ENCODE results near the gene ARPC5L.
A peak's percentile ranks its signal among the peaks of the same experiment; 100 is the strongest.

ARPC5L gene

DNA sequence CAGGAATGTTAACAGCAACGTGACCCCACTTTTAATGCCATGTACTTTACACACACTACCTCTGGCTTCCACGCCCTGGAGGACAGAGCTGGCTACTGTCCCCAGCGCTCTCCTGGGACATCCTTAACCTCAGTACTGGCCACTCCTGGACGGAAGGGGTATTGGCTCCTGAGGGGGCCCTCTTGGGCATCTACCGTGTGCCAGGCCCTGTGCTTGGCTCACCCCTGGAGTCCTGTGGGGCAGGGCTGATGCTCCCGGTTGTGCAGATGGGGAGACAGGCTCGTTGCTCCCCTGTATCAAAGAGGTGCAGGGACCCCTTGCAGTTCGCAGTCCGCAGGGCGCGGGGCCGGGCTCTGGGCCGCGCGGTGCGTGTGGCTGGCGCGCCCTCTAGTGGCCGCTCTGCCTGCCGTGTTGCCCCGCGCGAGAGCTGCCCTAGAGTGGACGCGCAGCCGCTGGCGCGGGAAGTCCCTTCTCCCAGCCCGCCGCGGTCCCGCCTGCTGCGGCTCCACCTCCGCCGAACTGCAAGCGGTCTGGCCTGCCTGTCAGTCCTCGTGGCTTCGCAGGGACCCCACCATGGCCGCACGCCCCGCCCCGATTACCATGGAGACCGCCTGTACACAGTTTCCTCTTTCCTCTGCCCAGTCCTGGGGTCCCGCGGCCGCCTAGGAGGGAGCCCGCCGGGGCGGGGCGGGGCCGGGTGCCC is 8.9 kb upstream of the ARPC5L start, which contains the start of gene WDR38:
Gene WDR38, plus strand, starts transcription at position 632 of the 703 bp plus-strand sequence. CDS start 72 bp downstream, outside the sequence.
- DNase-seq (ENCODE audit: low read depth) = no peak
- TF ChIP-seq, protein P1, sequence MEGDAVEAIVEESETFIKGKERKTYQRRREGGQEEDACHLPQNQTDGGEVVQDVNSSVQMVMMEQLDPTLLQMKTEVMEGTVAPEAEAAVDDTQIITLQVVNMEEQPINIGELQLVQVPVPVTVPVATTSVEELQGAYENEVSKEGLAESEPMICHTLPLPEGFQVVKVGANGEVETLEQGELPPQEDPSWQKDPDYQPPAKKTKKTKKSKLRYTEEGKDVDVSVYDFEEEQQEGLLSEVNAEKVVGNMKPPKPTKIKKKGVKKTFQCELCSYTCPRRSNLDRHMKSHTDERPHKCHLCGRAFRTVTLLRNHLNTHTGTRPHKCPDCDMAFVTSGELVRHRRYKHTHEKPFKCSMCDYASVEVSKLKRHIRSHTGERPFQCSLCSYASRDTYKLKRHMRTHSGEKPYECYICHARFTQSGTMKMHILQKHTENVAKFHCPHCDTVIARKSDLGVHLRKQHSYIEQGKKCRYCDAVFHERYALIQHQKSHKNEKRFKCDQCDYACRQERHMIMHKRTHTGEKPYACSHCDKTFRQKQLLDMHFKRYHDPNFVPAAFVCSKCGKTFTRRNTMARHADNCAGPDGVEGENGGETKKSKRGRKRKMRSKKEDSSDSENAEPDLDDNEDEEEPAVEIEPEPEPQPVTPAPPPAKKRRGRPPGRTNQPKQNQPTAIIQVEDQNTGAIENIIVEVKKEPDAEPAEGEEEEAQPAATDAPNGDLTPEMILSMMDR (IDR thresholded peaks at IDR 0.05; ENCODE audit: low read depth, low read length, missing control alignments) = peak; percentile 82
- in situ Hi-C loops (cut with HindIII; ENCODE audit: low sequenced_read_pairs) = loop anchor here (5.0 kb wide), 1 partner anchor 81 kb away; the partner anchor contains the start of gene NR6A1

DNA sequence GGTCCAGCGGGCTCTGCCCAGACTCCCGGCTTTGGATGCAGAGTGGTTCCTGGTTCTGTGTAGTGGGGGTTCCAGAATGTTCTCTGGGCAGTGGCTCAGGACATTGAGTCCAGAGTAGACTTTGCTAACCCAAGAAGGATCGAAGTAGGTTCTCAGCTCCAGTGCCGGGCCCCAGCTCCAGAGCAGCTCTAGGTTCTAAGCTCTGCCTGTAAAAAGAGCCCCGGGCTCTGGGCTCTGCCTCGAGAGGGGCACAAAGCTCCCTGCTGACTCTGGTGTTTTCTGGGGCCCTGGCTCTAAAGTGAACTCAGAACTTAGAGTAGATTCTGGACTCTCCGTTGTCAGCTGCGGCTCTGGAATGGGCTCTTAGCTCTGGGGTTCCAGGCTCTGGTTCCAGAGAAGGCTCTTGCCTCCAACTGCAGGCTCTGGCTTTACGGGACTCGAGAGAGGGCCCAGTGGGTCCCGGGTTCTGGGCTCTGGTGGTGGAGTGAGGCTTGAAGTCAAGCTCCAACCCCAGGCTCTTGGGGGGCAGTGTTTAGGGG is 8.3 kb upstream of the ARPC5L start:
- no peak for DNase-seq (ENCODE audit: low read depth)
- in situ Hi-C loops (cut with HindIII; ENCODE audit: low sequenced_read_pairs) = loop anchor here (5.0 kb wide), 1 partner anchor 81 kb away; the partner anchor contains the start of gene NR6A1
- TF ChIP-seq, protein P1 (IDR thresholded peaks at IDR 0.05; ENCODE audit: low read depth, low read length, missing control alignments) = no peak
- peak overlapping the region; percentile 42 for H3K4me3 ChIP-seq (ENCODE audit: low read depth, low read length)

More for the DNA sequence above, 8.9 kb upstream of the ARPC5L start, which contains the start of gene WDR38:
- peak within 1 kb of the TSS; percentile 42 for H3K4me3 ChIP-seq (ENCODE audit: low read depth, low read length)

DNA sequence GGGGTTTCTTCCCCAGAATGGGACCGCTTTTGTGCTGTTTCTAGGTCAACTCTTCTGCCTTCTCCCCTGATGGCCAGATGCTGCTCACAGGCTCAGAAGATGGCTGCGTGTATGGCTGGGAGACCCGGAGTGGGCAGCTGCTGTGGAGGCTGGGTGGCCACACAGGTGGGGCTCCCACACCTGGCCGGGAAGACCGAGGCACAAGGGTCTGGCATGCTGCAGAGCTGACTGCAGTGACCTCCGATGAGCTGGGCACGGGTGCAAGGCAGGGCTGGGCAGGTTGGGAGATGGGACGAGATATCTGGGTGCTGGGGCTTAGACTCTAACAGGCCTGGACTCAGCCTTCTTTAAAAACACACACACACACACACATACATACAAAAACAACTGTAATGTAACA is 7.8 kb upstream of the ARPC5L start:
- H3K4me3 ChIP-seq (ENCODE audit: low read depth, low read length) = no peak overlapping the region
- TF ChIP-seq, protein P1 (IDR thresholded peaks at IDR 0.05; ENCODE audit: low read depth, low read length, missing control alignments) = no peak
- no peak for DNase-seq (ENCODE audit: low read depth)
- in situ Hi-C loops (cut with HindIII; ENCODE audit: low sequenced_read_pairs) = loop anchor here (5.0 kb wide), 1 partner anchor 82 kb away; the partner anchor contains the start of gene NR6A1

DNA sequence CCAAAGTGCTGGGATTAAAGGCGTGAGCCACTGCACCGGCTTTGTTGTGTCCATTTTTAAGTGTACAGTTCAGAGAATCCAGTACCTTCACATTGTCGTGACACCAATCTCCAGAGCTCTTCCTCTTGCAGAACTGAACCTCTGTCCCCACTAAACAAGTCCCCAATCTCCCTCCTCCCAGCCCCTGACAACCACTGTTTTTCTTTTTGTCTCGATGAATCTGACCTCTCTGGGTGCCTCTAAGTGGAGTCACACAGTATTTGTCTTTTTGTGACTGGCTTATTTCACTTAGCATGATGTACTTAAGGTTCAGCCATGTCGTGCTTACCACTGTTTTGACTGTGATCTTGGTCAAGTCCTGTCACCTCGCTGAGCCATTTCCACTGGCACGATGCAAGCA is 7.1 kb upstream of the ARPC5L start:
- in situ Hi-C loops (cut with HindIII; ENCODE audit: low sequenced_read_pairs) = loop anchor here (5.0 kb wide), 1 partner anchor 83 kb away; the partner anchor contains the start of gene NR6A1

DNA sequence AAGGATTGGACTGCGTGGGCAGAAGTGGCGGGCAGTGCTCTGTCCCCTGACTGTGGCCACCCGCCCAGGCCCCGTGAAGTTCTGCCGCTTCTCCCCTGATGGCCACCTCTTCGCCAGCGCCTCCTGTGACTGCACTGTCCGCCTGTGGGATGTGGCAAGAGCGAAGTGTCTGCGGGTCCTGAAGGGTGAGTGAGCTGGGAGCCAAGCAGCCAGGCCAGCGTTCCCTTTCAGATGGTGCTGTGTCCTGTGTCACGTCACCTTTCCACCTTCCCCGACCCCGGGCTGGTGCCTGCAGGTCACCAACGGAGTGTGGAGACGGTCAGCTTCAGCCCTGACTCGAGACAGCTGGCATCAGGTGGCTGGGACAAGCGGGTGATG is 6.4 kb upstream of the ARPC5L start:
- H3K4me3 ChIP-seq (ENCODE audit: low read depth, low read length) = no peak overlapping the region
- no peak for DNase-seq (ENCODE audit: low read depth)
- in situ Hi-C loops (cut with HindIII; ENCODE audit: low sequenced_read_pairs) = no loop called here
- TF ChIP-seq, protein P1 (IDR thresholded peaks at IDR 0.05; ENCODE audit: low read depth, low read length, missing control alignments) = no peak

More for the DNA sequence above, 7.1 kb upstream of the ARPC5L start:
- H3K4me3 ChIP-seq (ENCODE audit: low read depth, low read length) = no peak overlapping the region
- DNase-seq (ENCODE audit: low read depth) = no peak
- TF ChIP-seq, protein P1 (IDR thresholded peaks at IDR 0.05; ENCODE audit: low read depth, low read length, missing control alignments) = no peak

DNA sequence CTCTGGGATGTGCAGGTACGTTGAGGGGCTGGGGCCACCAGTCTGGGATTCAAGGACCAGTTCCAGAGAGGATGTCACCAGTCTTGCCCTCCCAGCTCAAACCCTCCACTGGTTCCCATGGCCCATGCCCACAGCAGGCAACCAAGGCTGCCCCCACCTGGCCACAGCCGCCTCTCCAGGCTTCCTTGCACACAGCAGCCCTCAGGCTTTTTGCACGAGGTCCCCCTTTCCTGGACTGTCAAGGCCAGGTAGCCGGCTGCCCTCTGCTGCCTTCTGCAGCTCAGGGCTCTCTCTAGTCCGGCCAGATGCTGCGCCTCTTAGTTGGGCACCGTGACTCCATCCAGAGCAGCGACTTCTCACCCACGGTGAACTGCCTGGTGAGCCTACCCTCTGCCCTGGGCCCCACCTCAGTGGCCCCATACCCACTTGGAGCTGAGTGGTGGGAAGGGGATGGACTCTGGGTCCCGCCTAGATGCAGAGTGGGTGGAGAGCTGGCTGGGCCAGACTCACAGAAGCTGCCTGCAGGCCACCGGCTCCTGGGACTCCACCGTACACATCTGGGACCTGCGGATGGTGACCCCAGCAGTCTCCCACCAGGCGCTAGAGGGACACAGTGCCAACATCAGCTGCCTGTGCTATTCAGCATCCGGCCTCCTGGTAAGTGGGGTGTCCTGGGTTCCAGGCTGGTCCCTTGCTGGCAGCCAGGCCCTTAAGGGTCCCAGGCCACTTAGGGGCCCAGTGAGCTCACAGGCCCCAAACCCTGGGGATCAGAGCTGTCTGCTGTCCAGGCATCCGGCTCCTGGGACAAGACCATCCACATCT is 5.8 kb upstream of the ARPC5L start:
- no peak for DNase-seq (ENCODE audit: low read depth)
- in situ Hi-C loops (cut with HindIII; ENCODE audit: low sequenced_read_pairs) = no loop called here
- TF ChIP-seq, protein P1 (IDR thresholded peaks at IDR 0.05; ENCODE audit: low read depth, low read length, missing control alignments) = peak; percentile 56
- no peak overlapping the region for H3K4me3 ChIP-seq (ENCODE audit: low read depth, low read length)
